GM19035 (cell line): ENCODE results near the gene ZNF366.
A peak's percentile ranks its signal among the peaks of the same experiment; 100 is the strongest.

ENCODE experiments used
- ATAC-seq: cut with Tn5 transposase; IDR thresholded peaks from one replicate; pipeline ENCODE4 v1.9.1; 2021; ENCODE audit not compliant: unreplicated experiment

ZNF366 gene

DNA sequence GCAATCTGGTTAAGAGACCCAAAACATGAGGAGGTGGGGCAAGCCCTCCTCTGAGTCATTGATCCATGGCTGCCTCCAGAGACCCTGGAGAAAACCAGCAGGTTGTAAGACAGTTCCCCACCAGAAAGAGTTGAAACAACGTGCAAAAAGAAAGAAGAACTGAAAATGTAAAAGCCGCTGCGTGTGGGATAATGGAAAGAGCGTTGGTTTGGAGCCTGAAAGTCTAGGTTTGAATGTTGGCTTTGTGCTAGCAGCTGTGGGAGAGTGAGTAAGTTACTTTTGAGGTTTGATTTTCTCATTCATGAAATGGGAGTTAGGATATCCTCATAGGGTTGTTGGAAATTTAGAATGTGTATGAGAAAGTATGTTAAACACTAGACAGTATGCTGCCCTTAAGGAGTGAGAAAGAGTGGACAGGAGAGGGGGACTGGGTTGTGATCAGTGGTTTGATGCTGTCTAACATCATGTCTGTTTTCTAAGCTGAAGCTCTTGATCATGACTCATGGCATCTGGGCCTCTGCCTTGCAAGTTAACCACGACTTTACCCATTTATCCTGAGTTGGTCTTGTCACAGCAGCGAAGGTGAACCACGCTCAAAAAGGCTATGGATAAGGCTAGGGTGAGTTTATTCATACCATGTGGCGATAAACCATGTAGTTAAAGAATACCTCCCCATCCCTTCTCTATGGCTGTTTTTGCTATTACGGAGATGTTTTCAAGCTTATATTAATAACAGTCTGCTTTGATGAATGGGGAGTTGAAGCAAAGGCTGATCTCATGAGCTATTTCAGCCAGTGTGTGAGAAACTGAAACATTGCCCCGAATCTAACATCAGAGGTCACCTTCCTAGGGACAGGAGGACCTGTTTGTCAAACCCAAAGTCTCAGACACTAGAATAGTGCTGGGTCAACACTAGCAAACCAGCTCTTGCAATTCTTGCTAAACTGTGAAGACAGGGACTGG is 41.3 kb downstream of the ZNF366 start:
- peak; percentile 75 for ATAC-seq

DNA sequence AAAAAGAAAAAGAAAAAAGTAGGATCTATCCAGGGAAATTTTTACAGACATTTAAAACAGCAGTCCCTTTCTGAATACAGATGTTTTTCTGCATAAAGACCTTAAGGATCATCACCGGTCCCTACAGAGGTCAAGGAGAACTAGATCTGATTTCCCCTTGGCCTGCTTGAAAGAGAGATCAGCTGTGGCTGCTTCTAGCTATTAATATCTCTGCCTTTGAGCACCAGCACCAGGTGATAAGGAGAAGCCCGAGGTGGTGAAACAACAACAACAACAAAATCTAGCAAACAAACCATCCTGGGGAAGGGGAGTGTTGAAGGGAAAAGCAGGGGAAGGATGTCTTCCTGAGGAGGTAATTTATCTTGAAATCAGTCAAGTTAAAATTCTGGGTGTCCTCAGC is 42.1 kb downstream of the ZNF366 start:
- peak; percentile 42 for ATAC-seq

DNA sequence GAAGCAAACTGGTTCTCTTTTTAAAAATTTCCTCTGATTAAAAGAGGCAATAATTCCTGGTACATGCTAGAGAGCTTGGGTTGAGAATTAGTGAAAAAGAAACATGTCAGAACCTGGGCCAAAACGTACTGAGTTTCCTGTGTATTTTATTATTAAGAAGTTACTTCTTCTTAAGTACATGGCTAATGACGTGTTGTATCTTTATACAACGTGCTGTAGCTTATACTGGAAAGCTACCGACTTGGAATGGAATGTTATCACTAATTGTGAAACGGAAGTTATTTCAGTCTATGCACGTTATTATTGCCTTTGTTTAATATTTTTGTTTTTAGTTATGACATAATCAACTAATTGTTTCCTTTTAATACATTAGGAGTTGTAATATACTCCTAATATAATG is 43.1 kb downstream of the ZNF366 start:
- no peak for ATAC-seq

DNA sequence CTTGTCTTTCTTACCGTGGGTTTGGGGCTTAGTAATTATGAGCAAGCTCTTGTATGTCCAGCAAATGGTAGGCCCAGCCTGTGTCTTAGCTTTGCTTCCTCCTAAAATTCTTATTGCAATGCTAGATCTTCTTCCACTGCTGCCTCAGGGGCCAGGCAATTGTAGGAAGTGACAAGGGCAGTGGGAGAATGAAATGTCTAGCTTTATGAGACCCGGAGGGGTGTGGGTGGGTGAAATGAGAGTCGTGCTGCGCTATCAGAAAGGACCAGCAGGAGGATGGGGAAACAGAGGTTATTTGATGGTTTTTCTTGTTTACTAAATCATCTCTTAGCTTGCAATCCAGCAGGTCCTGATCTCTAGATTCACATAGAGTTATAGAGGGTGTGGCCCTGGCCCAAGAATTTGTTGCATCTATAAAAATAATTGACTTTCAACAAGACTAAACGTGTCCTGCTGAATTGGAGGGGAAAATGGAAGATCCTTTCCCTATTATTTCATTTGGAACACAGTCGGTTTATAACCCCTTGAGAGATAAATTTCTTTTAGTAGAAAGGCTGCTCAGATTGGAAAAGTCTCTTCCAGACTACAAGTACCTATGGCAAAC is 43.7 kb downstream of the ZNF366 start:
- no peak for ATAC-seq

DNA sequence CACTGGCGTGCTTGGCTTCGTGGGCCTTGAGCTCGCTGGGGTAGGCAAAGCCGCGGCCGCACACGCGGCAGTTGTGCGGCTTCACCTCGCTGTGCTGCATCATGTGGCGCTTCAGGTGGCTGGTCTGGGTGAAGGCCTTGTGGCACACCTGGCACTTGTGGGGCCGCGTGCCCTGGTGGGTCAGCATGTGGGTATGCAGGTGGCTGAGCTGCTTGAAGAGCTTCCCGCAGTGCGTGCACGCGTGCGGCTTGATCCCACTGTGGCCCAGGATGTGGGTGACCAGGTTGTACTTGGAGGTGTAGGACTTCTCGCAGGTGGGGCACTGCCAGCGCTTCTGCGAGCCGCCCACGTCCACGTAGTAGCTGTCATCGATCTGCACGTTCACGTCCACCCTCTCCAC is 46.8 kb downstream of the ZNF366 start:
- no peak for ATAC-seq

DNA sequence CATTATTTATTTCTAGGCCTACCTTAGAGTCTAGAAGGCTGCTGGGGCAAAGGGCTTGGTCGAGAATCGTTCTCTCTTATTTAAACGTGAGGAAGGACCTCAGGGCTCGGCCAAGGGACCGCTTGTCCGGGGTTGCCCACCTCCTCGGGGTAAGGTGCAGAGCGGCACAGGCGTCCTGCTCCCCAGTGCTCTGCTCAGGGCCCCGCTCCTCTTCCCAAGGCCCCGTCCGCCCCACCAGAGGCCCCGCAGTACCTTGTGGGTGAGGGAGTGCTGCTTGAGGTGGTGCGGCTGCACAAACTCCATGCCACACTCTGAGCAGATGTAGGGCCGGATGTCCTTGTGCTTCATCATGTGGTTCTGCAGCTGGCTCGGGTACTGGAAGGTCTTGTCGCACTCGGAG is 47.3 kb downstream of the ZNF366 start:
- ATAC-seq, result no peak

DNA sequence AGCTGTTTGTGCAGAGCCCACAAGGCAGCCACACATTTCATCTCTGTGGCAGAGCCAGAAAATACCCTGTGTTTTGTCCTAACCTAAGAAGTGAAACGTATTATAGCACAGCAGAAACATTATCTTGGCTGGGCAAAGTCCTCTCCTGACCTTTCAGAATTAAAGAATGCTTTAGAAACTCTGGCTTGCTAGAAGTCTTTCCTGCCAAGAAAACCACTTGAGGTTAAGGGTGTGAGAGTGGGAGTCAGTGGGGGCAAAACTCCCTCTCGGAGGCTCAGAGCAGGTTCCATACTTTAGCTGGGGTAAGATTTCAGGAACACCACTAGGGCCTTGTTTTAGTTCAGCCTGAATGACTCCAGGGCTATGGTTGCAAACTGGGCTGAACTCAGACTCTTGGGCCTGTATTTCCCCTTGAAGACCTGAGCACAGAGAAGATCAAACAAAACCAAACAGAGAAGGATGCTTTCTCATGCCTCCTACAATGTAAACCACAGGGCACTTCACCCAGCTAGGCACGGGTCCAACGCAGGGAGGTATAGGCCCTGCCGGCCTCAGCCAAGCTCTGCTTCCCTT is 48.0 kb downstream of the ZNF366 start:
- no peak for ATAC-seq

DNA sequence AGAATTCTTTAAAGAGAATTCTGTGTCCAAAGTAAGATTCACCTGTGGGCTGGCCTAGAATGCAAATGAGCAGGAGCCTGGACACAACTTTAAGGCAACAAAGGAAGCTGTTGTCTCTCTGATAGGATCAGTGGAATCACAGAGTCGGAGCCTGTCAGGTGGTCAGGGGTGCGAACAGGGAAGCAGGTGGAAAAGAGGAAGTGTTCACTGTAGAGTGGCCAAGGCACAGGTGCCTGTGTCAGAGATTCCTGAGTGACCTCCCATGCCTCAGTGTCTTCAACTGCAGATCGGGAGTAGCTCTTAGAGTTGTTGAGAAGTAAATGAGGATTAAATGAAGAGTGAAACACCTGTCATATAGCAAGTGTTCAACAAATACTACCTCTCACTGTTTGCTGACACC is 48.8 kb downstream of the ZNF366 start:
- no peak for ATAC-seq

DNA sequence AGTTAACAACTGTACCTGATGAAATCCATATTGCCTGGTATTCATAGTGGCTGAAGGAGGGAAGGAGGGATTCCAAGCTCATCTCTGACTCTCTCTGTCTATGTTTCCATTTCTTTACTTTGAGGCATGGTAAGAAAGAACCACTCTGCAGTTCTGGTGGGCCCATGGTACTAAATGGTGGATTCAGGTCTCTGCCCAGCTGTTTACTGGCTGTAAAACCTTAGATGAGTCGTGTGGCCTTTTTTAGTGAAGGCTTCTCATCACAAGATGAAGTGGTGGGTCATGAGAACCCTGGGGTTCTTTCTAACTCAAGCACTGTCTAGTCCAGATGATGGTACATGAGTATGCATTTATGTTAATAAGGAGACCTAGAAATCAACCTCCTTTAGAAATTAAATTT is 49.7 kb downstream of the ZNF366 start:
- ATAC-seq, result no peak

DNA sequence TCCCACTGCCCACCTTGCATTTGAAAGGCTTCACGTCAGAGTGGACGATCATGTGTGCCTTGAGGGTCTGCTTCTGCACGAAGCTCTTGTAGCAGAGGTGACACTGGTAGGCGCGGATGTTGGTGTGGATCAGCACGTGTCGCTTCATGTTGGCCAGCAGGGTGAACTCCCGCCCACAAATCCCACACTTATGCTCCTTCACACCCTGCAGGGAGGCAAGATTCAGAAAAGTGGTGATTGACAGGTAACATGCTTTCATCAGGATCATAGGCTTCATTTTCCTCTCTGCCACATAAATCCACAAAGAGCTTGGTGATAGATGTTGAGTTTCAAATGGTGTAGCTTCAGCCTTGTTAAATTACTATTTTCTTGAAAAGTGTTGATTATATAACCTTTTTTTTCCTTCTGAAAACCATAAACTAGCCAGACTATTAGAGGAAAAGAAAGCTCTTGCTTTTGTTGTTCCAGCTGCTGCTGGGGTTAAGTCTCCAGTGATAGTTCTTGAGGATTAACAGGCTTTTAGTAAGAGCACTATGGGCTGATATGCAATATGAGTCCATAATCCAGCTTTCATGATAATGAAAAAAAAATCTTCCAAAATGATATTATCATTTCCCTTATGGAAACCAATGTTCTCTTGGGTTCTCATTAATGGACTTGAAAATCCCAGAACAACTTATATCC is 50.7 kb downstream of the ZNF366 start:
- ATAC-seq, result no peak

DNA sequence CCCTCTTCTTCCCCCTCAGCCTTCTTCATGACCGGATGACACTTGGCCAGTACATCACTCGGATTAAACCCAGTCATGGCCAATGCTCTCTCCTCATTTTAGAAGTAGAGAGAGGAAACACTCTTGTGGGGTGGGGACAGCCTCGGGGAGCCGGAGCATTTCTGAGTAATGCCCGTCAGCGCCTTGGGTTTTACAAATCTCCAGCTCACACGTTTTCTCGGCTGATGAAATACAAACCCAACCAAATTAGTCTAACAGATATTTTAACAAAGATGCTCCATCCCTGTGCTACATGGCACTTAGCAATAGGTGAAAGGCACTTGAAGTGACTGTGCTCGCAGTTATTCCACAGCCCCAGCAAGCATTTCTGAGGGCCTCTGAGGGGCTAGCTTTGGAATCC is 51.7 kb downstream of the ZNF366 start:
- ATAC-seq, result no peak

DNA sequence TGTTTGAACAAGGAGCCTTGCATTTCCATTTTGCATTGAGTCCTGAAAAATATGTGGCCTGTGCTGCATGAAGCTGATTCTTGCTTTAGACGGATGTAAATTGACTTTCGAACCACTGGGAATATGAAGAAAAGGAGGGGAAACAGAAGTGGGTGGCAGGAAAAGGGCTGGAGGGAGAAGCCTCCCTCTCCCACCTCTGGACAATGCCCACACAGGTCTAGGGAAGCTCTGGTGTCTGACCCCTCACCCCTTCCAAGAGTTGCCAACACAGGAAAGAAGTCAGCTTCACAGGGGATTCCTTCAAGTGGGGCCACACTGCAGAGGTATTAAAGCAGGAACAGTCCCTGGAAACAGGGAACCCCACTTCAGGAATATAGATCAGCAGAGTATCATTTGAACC is 52.2 kb downstream of the ZNF366 start:
- ATAC-seq, result no peak

DNA sequence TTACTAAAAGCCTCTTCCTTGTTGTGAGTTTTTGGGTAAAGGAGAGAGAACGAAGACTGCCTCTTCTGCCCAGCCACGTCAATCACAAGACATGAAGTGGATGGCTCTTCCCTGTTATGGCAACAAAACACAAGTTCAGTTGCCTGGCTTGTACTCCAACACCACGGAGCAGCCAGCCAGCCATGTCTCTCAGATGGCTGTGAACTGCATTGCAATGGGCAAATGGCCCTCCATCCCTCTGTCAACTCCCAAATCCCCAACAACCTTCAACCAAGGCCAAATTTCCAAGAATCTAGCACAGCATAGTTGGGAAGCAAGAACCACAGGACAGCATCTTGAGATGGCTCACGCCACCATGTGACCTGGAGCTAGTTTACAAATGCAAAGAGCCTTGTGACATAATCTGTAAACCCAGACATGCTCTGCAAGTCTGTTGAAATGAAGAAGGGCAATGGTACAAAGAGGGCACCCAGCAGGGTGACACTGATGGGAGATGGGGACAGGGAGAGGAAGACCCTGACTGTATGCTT is 53.9 kb downstream of the ZNF366 start:
- no peak for ATAC-seq

DNA sequence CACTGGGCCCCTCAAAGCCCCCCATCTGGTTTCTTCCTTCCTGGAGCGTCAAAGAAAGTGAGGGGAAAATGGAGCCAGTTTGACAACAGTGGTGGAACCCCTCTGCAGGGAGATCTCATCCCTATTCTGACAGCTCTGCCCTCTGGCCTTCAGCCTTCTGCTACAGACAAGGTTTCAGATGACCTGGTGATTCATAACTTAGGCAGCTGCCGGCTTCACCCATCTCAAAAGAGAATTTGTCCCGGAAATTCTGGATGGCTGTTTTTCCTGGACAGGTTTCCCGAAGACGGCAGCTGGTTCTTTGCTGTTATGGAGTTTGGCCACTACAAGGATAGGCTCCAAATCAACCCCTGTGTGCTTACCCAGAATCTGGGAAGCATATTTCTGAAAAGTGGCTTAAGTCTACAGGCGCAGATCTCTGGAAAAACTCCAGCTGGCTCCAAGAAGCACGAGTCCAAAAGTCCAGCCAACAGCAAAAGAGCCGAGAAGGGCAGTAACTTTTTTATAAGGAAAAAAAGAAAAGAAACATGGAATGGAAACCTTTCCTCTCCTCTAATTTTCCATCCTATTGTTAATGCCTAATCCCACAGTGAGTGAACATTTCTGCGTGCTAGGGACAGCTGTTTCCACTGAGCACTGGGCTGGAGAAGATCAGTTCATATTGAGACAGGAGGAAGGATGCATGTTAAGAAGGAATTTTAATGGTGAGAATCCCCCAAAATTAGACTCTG is 54.5 kb downstream of the ZNF366 start:
- ATAC-seq, result peak; percentile 22

DNA sequence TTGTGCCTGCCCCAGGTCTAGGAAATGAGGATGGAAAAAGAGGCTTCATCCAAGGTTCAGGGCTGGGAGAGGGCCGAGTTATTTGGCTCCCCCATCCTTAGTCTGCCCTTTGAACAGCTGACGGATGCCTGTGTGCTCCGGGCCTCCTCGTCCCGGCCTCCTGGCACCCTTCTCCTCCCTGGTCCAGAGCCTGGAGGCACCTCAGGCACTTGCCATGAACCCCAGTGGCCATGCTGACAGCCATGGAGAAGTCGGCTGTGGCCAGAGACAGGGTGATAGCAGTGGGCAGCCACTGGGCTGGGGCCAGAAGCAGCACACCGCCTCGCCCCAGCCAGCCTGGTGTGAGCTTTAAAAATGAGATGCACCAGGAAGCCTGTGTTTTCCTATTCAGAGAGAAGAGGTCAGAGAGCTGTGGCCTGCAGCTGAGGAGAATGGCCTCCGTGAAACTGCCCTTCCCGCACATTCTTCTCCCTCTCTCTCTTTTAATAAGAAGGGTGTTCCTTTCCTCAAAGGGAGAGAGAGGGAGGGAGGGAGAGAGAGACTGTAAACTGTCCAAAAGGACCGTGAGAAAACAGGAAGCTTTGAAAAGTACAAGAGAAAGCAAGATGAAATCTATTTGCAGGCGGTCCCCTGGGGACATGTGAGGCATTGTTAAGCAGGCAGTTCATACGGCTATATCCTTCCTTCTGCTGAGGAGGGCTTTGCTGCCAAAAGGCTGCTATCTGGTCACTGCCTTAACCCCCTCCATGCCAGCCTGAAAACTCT is 55.3 kb downstream of the ZNF366 start:
- ATAC-seq, result peak; percentile 82

DNA sequence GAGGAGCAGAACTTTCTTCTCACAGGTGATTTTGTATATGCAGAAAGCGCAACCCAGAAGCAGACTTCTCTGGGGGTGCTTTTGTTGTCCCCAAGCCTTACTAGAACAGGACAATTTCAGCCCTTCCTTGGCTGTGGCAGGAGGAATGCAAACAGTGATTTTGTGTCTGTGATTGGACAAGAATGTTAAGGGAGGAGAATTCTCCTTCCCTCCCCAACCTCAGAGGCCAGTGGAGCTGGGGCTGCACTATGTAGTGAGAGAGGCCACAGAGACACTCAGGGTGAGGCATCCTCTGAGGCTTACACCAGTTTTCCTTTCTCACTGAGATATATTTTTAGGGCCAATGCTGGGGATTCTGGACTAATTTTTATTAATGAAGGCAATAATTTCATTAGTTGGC is 58.8 kb downstream of the ZNF366 start:
- ATAC-seq, result no peak

DNA sequence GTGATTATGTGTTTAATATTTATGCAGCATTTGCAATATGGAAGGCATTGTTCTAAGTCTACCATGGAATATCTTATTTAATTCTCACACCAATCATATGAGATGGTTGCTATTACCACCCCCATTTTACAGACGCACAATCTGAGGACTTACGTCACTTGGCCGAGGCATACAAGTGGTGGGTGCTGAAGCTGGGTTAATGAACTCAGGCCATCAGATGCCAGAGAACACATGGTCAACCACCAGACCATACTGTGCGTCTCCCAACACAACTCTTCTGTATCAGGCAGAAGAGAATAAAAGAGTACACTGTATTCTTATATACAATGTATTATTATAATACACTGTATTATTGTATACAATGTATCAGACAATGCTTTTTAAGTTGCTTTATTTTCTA is 59.5 kb downstream of the ZNF366 start:
- ATAC-seq, result no peak

DNA sequence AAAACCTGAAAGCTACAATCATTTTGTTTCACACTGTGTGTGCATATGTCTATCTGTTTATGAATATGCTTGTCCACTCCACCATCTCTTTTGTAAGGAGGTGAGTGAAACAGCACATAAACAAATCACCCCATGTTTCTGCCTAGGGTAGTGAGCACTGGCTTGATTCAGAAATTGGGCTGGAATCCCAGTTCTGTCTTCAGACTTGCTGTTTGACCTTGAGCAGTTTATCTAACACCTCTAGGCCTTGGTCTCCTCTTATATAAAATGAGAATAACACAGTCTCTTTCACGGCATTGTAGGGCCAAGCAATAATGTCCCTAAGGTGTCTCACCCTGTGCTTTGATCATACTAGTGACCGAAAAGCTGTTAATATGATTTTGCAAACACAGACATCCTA is 61.2 kb downstream of the ZNF366 start:
- ATAC-seq, result no peak

DNA sequence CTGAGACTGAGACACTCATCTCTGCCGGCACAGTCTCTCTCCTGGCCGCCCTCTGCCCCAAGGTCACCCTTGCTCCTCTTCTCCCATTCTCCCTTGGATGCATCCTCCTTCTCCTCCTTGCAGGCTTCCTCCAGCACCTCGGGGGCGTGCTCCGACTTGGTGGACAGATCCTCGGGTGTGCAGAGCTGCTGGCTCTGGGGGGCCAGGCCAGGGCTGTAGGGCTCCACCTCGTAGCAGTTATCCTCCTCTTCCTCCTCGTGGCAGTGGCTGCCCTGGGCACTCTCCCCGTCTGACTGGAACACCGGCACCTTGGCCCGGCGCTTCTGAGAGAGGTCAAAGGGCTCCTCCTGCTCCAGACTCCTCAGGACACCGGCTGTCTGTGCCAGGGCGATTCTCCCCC is 63.3 kb downstream of the ZNF366 start:
- no peak for ATAC-seq
